HG02678 (cell line): ENCODE measurements around the gene RSAD2.

Experiments used
- ATAC-seq: cut with Tn5 transposase; IDR thresholded peaks from one replicate; pipeline ENCODE4 v1.9.1; 2021; ENCODE audit warnings: mild to moderate bottlenecking, moderate library complexity; ENCODE audit not compliant: unreplicated experiment

The RSAD2 gene

DNA sequence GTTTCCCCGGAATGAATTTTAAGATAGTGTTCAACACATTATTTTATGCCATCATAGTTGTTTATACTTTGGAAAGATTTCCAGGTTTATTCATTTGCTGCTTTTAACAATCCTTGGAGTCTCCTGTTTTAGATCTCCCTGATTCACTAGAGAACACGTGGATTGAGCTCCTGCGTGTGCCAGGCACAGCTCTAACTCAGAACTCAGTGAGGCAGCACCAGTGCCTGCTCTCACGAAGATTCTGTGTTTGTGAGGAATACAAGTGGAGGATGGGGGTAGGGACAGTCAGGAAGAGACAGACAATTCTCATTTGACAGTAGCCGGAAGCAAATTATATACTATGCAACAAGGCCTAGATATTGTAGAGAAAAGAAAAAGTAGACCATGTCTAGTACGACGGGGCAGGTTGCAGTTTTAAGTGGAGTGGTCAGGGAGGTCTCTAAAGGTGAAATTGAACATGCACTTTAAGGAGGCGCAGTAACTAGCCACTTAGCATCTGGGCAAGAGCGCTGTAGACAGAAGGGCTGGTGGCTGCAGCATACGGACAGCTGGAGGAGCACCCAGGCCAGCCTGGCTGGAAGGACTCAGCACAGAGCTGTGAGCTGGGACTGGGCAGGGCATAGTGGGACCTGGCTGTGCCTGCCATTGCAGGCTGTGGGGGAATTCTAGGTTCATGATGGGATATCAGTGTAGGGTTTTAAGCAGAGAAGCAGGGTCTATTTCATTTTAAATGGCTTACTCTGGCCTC is 63.9 kb downstream of the RSAD2 start:
- no peak for ATAC-seq

DNA sequence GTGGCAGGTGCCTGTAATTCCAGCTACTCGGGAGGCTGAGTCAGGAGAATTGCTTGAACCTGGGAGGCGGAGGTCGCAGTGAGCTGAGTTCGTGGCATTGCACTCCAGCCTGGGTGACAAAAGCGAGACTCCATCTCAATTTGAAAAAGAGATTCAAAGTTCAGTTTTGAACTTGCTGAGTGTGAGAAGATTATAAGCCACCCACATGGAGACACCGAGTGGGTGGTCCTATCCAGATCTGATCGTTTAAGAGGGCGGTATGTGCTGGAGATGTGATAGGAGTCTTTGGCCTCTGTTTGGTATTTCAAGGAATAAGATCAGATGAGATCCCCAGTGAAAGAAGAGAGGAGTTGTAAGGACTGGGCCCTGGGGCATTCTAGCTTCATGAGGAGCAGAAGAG is 65.3 kb downstream of the RSAD2 start:
- ATAC-seq, result no peak

DNA sequence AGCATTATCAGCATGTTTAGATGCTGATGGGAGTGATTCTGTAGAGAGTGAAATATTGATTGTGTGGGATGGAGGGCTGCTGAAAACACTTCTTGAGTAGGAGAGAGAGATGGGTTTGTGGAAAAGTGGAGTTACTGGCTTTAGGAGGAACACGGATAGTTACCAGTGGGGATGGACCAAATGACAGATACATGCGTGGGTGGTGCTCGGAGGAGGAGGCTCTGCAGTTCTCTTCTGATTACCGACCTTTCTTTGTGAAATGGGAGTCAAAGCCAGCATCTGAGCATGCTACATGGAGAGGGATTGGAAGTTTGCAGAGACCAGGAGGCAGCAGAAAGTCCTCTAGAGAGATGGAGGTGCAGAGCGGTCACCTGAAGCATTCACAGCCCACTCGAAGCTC is 65.9 kb downstream of the RSAD2 start:
- ATAC-seq, result no peak

DNA sequence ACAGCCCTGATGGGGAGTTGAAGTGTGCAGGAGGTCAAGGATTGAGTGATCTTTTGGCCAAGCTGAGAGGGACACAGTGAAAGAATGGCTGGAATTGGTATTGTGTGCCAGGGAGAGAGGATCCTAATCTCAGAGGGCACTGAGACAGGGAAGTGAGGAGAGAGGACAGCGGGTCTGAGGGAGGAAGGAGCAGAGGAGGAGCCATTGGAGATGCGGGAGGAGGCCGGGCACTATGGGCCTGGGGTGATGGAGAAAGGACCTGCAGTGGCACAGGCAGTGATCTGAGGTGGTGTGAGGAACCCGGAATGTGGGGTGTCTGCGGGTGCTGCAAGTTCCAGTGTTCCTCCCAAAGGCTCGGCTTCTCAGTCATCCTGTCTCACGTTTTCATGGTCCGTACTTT is 66.4 kb downstream of the RSAD2 start:
- no peak for ATAC-seq

DNA sequence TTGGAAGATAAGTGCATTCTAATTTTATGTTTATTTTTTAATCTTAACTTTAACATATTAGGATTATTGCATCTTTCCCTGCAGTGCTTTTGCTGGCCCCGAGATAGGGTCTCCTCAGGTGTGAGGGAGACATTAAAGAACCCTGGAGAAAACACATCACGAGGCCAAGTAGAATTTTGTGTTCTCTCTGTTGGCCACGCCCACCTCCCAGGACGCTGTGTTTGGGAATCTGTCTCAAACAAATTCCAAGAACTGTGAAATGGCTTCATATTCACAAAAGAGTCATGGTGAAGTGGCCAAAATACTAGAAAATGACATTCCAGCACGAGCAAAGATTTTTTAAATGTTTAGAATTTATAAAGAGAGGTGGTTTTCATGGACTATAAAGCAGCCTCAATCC is 67.0 kb downstream of the RSAD2 start:
- no peak for ATAC-seq

DNA sequence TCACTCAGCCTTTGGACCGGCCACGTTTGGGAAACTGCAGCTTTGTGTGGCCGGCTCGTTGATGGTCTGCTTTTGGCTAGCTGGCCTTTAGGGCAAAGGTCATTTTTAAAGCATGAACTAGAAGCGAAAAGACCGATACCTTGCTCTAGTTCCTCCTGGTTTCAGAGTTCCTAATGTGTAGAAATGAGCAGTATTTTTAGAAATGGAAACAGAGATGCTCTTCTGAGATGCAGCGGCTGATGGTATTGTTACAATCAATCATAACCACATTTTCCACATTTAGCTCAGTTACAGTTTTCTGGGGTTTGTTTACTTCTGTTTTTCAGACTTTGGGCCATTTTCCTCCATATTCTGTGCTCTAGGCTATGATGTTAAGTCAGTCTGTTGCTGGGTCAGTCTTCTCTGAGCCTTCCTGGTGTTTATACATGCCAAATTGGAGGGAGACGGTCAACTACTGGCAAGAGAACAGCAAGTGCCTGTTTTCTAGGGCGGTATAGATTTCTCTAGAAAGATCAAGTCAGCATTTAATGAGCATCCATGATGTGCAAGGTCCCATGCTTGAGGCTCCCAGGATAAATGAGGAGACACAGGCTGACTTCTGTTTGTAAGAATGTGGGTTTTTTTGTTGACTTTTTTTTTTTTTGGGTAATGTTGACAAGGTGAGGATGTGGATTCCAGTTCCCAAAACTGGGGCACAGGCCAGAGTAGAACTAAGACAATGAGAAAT is 67.7 kb downstream of the RSAD2 start:
- peak; percentile 92 for ATAC-seq

DNA sequence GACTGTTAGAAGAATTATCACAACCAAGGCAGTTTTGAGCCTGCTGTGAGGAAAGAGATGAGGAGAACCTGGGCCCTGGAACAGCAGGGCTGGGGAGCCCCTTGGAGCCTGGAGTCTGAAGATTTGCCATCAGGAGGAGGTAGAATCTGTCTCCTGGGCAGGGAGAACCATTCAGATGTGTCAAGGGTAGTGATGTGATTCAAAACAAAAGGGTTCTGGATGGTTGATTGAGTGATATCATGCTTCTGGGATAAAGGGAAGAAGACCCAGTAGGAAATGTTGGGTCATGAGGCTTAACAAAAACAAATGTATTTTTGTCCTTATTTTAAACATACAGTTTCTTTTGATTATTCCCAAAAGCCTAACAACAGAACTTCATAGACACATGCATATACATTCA is 68.2 kb downstream of the RSAD2 start:
- ATAC-seq, result no peak

DNA sequence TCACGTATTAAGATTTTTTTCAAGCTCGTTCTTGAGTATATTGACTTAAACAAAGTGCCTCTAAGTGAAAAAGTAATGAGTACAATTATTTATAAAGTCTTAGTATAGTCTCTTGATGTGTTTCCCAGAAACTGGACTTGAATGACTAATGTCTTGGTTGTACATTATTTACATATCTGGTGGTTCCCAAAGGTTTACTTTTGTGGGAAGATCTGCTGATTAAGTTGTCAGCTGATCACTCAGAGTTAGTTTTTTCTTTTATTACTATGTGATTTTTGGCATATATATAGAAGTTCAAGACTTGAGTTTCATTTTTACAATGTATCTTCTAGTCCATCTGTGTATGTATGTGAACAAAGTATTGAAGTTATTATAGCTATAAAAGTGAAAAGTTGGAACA is 69.1 kb downstream of the RSAD2 start:
- ATAC-seq, result no peak
